GM12873 (cell line): ENCODE data around the gene ASB13.

Experiments used
- TF ChIP-seq, protein P1 (sequence below): IDR thresholded peaks from 2 replicates; pipeline ENCODE4 v1.5.1; 2012; ENCODE audit warnings: low read depth, mild to moderate bottlenecking, moderate library complexity, low read length, control low read depth; ENCODE audit not compliant: insufficient read depth; ENCODE audit errors: missing control alignments

Gene ASB13

DNA sequence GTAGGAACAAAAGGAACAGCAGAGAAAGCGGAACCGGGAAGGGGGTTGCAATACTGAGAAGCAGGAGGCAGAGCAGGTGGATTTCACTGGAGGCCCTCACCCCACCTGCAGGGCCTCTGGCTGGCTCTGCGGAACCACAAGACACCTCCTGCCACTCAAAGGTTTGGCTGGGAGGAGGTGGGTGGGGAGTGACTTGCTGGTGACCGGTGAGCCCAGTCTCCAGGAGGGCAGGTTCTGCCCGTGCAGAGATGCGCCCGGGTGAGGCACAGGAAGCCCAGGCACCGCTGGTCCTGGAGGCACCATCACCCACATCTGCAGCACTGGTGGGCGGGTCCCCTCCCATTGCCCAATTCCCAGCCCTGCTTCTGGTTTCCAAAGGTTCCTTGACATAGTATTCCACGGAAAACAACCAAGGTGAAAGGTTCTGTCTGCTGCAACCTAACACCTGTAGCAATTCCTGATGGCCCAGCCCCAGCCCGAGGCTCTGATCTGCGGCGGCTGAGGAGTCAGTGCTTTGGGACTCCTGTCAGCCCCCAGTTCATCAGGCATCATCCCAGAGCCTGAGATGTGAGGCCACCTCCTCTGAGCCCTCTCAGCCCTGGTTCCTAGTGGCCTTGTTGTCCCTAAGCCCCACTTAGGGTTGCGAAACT lies 77.3 kb downstream of the ASB13 start:
- TF ChIP-seq, protein P1, sequence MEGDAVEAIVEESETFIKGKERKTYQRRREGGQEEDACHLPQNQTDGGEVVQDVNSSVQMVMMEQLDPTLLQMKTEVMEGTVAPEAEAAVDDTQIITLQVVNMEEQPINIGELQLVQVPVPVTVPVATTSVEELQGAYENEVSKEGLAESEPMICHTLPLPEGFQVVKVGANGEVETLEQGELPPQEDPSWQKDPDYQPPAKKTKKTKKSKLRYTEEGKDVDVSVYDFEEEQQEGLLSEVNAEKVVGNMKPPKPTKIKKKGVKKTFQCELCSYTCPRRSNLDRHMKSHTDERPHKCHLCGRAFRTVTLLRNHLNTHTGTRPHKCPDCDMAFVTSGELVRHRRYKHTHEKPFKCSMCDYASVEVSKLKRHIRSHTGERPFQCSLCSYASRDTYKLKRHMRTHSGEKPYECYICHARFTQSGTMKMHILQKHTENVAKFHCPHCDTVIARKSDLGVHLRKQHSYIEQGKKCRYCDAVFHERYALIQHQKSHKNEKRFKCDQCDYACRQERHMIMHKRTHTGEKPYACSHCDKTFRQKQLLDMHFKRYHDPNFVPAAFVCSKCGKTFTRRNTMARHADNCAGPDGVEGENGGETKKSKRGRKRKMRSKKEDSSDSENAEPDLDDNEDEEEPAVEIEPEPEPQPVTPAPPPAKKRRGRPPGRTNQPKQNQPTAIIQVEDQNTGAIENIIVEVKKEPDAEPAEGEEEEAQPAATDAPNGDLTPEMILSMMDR = no peak
